ENCODE measurements around the gene ZMYM2.
A peak's percentile ranks its signal among the peaks of the same experiment; 100 is the strongest.

DNA sequence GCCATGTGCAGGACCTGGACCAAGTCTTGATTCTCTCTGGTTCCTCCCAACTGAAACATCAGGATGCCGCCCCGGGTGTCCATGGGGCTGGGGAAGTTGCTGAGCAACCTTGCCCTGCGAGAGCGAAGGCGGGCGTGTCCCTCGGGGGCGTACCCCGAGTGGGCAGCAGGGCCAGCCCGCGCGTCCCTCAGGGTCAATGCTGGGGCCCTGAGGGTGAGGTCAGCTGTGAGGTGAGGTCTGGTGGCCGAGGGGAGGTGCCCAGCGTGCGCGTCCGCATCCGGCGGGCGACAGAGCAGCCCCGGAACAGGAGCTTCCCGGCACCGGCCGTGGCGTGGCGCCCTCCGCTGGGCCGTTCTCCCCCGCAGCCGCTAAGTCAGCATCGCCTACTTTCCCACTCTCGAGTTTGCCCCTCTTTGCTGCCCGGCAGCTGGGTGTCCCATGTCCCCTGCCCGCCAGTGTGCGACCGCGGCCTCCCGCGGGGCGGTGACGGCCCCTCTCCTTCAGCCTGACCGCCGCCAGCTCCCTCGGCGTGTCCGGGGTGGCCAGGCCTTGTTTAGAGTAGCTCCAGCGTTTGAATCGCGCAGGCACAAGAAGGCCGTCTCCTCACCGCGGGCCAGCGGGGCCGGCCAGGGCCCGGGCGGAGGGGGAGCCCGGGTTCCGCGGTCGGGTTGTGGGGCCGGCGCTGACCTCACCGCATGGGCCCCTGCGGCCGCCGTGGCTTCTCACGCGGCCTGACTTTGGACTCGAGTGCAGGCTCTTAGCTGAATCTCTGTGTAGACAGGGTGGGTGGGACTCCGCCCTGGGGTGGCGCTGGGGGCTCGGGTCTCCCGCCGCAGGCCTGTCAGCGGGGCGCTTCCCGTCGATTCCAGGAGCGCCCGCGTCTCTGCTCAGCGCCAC, 169.3 kb downstream of the ZMYM2 start:
- TF ChIP-seq, protein P1, sequence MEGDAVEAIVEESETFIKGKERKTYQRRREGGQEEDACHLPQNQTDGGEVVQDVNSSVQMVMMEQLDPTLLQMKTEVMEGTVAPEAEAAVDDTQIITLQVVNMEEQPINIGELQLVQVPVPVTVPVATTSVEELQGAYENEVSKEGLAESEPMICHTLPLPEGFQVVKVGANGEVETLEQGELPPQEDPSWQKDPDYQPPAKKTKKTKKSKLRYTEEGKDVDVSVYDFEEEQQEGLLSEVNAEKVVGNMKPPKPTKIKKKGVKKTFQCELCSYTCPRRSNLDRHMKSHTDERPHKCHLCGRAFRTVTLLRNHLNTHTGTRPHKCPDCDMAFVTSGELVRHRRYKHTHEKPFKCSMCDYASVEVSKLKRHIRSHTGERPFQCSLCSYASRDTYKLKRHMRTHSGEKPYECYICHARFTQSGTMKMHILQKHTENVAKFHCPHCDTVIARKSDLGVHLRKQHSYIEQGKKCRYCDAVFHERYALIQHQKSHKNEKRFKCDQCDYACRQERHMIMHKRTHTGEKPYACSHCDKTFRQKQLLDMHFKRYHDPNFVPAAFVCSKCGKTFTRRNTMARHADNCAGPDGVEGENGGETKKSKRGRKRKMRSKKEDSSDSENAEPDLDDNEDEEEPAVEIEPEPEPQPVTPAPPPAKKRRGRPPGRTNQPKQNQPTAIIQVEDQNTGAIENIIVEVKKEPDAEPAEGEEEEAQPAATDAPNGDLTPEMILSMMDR (IDR thresholded peaks at IDR 0.05; ENCODE audit: low read depth, low read length) = peak; percentile 69
- no peak for TF ChIP-seq EZH2phosphoT487 (IDR thresholded peaks at IDR 0.05; ENCODE audit: low read depth)

Measured in OCI-LY3 (cell line).